HG03571 (cell line): ENCODE results near the gene MAPT.

Experiments
- ATAC-seq: cut with Tn5 transposase; IDR thresholded peaks from one replicate; pipeline ENCODE4 v1.9.1; 2021; ENCODE audit not compliant: unreplicated experiment

The MAPT gene

DNA sequence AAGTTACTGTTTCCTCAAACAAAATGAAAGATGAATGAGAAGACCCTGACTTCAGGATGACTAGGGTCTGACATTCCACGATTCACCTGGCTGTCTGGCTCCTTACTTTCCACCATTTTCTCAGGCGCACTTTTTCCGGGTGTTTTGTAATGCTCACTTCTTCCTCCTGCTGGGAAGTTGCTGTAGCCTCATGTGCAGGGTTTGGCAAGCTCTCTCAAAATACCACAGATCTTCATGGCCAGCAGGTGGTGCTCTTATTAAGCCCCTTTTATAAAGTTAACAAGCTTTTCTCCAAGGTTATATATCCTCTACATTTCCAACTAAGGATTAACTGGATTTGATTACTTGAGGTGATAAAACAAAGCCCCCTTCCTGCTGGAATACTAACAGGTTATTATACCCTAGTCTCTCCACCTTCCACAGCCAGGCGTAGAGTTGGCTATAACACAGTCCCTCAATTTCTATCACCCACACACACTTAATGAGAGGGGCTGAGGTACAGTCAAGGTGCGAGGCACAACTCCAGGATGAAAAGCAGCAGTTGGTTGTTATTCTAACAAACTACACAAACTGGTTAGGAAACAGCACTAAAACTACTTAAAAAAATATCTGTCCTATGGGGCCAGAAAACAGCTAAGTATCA lies 150.1 kb downstream of the MAPT start:
- ATAC-seq = no peak

DNA sequence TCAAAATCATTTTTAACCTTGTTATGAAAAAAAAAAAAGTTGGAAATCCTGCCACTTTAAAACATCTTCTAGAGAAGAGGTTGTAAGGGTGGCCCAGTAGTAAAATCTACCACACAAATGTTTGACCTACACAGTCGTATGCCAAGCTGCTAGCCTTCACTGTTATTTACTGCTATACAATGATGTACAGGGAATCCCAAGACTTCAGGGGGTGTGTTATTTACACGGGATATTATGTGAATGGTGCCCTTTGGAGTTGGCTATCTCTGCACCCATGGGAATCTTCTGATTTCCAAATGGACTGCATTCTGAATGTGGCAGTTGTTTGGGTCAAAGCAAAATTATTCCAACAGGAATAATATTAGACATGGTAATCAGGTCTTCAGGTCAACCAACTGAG lies 150.6 kb downstream of the MAPT start:
- no peak for ATAC-seq

DNA sequence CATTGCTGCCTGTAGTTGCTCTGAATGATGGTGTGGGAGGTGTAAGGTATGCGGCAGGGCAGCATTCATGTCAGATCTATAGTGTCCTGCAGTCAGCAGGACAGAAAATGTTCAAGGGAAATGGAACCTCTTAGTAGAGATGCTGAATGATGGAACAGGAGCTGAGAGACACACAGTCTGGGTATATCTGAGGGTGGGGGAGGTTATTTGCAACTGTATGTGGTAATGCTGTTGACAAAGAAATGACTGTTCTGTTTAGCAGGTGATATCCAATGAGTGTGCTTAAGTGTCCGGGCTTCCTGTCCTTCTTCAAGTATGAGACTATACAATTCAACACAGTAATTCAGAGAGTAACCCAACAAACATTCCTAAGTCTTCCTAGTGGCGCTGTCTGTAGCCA lies 151.3 kb downstream of the MAPT start:
- ATAC-seq = no peak

DNA sequence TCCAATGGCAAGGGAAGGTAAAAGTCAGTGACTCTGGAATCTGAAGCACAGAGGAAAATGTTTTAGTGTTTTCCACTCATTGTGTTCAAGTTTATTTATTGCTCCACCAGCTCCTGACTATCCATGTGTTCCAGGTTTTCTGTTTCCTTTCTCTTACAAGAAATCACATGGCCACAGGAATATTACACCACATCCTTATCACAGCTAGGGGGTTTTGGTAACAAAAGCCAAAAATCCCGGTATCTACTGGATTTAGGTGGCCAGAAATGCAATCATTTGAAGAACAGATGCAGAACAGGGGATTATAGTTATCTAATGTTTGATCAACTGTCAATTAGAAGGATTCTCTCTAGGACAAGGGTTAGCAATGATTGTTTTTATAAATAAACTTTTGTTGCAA lies 152.6 kb downstream of the MAPT start:
- ATAC-seq = no peak

DNA sequence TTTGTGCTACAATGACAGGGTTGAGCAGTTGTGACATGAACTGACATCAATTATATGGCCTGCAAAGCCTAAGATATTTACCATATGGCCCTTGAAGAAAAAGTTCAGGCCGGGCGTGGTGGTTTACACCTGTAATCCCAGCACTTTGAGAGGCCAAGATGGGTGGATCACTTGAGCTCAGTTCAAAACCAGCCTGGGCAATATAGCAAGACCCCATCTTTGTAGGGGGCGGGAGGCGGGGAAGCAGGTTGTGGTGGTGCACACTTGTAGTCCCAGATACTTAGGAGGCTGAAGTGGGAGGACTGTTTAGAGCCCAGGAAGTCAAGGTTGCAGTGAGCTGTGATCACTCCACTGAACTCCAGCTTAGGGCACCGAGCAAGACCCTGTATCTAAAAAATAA lies 153.0 kb downstream of the MAPT start:
- no peak for ATAC-seq

DNA sequence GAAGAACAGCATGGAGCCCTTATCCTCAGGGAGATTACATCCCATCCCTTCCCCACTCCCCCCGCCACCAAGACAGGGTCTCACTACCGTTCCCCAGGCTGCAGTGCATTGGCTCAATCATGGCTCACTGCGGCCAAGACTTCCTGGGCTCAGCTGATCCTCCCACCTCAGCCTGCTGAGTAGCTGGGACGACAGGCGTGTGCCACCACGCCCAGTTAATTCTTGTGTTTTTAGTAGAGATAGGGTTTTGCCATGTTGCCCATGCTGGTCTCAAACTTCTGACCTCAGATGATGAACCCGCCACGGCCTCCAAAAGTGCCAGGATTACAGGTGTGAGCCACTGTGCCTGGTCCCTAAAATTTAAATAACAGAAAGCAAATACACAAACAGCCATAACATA lies 153.5 kb downstream of the MAPT start:
- no peak for ATAC-seq

DNA sequence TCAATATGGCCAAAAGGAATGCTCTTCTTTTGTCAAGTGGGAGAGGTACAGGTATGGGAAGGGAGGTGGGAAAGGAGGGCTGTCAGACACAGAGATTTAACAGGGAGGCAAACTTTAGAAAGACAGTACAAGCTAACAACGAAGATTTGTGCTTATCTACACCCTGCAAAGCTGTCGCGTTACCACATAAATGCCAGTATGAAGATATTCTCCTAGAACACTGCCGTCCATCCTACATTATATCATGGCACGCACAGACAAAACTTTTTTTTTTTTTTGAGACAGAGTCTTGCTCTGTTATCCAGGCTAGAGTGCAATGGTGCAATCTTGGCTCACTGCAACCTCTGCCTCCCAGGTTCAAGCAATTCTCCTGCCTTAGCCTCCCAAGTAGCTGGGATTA lies 155.3 kb downstream of the MAPT start:
- no peak for ATAC-seq

DNA sequence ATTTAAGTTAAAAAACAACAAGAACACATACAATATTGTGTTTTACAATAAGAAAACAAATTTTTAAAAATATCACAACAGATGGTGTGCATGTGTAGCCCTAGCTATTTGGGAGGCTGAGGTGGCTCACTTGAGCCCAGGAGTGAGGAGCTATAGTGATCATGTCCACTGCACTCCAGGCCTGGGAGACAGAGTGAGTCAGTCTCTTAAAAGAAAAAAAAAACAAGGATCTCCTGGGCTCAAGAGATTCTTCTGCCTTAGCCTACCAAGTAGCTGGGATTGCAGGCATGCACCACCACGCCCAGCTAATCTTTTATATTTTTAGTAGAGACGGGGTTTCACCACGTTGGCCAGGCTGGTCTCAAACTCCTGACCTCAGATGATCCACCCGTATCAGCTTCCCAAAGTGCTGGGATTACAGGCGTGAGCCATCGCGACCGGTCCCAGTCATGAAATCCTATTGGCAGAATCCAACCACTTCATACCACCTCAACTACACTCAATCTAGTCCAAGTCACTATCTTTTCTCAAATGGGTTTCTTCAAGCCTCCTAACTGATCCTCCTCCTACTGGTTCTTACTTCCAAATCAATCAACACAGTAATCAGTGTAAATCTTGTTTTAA lies 159.7 kb downstream of the MAPT start:
- ATAC-seq = no peak

DNA sequence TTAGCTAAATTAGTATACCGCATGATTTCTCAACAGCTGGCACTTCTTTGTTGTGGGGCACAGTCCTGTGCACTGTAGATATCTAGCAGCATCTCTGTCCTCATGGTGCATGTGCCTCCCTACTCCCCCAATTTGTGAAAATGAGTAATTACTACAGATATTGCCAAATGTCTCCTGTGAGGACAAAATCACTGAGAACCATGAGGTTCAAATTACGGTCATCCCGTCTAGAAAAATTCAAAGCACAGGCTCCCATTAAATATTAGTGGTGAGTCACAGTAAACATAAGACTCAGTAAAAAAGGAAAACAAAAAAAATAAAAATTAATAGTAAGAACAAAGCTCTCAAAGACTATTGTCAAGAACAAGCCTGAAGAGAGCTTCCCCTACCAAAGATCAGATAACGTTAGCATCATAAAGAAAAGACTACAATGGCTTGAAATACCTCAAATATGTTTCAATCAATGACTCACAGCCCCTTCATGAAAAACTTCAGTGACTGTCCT lies 162.5 kb downstream of the MAPT start:
- no peak for ATAC-seq

DNA sequence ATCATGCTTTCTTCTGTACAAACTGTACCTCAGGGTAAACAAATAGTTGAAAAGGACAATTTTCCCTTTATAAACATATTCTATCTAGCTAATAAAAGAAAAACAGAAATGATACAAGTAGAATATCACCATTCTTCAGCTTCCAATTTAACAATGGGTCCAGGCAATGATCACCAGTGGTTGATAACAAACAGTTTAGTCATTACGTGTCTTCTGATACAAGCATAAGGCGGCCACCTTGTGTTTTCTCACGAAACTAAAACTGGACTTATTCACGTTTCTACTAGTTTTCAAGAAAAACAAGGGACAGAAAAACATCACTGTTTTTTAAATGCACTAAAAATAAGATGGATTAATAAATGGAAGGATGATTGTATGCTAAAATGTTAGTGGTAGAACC lies 163.0 kb downstream of the MAPT start:
- no peak for ATAC-seq

DNA sequence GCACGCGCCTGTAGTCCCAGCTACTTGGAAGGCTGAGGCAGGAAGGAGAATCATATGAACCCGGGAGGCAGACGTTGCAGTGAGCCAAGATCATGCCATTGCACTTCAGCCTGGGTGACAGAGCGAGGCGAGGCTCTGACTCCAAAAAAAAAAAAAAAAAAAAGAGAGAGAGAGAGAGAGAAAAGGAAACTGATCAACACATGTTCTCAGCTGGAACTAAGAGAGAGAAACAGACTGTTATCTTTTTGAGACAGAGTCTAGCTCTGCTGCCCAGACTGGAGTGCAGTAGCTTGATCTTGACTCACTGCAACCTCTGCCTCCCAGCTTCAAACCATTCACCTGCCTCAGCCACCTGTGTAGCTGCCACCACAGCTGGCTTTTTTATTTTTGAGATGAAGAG lies 165.1 kb downstream of the MAPT start:
- ATAC-seq = no peak

DNA sequence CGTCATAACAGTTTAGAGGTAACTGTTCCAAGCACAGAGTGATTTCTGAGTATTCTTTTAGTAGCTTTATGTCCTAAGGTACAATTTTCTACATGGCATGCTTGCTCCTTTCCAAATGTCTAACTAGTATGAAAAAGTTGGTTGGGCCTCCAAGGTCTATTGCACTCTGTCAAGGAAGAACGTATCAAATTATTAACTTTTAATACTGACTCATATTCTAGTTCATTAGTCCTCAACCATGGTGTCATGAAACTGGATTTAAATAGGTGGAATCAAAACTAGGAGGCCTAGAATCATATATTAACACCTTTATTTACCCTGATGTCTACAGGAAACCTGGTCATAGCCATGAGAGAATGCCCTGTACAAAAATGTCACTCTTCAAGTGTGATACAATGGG lies 166.1 kb downstream of the MAPT start:
- ATAC-seq = no peak

DNA sequence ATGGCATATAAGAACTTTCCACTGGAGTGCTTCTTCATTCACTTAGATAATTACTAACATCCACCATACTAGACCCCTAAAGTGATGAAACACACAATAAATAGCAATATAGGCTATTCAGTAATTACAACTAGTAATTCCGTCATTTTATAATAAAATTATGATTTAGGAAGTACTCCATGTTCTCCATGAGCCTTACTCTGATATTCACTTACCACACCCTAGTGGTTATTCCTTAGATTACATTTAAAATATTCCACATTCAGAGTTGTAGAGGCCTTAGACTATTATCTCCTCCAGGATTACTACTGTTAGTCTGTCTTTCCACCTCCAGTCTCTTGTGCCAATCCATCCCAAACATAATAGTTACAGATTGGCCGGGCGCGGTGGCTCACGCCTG lies 167.1 kb downstream of the MAPT start:
- no peak for ATAC-seq

DNA sequence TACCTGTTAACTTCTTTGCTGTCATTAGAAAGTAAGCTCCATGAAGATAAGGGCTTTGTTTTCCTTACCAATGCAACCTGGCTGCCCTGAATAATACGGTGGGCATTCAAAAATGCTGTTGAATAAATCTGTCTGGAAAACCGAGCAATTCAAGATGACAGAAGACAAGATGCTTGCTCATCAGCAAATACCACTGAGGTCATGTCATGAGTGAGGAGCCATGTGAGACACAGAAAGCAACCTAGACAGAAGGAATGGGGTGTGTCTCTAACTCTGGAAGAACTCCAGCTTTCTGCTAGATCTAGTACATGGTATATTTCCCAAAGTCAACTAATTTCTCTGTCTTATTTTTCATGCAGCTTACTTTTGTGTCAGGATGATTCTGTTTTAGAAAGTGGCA lies 168.9 kb downstream of the MAPT start:
- no peak for ATAC-seq

DNA sequence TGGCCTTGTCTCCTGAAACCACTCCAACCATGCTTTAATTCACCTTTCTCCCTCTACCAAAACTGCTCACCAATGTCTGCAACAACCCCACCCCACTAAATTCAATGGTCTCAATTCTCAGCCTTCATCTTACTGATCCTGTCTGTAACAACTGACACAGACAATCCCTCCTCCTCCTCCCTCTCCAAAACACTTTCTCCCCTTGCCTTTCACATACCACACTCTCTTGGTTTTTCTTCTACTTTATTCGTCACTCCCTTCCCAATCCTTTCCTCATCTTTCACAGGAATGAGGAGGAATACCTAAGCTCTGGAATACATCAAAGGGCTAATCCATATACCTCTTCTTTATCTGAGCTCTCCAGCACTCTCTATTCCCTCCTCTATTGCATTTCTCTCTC lies 170.1 kb downstream of the MAPT start:
- no peak for ATAC-seq

DNA sequence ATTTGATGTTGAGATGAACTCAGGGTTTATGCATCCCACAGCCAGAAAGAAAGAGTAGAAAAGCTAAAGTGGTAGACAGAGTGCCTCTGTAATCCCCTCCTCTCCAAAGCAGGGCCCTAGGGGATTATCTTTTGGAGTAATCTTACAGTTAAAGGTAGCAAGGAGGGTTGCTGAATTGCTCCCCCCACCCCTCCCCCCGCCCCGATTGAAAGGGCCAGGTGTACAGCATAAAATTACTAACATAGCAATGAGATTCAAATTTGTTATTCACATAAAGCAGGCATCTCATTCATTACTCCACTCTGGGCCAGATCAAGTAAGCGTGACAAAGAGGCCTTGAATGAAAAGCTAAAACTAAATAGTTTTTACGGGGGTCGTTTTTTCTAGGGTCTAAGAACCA lies 177.4 kb downstream of the MAPT start:
- no peak for ATAC-seq

DNA sequence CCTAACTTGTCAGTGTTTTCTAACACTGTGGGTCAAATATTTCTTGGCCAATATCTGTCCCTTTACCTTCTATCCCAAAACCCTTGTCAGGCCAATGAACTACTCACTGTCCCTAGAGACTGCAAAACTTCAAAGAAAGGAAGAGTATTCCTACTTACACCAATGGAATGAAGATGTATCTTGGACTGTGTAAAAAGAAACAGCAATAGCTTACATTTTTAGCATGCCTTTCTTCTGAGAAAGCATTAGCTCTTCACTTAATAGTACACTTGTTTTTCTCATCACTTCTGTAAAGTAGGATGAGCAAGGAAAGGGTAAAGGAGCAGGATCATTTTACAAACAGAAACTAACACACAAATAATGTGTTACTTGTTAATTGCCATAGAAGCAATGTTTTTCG lies 178.6 kb downstream of the MAPT start:
- ATAC-seq = no peak

DNA sequence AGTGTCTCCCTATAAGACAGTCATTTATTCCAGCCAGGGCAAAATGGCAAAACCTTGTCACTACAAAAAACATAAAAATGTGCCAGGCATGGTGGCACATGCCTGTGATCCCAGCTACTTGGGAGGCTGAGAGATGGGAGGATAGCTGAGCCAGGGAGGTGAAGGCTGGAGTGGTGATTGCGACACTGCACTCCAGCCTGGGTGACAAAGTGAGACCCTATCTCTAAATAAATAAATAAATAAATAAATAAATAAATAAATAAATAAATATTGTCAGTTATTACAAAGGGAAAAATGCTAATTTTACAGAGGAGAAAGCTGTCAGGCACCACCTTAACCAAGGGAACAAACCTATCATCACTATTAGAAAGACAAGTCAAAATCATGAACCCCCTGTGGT lies 180.2 kb downstream of the MAPT start:
- no peak for ATAC-seq
